NCI-H1417 (cell line): ENCODE data around the gene BHLHE23.

ENCODE experiments used
- DNase-seq, 3 experiments: peaks; one replicate each; lab custom pipeline; 2025; lab: John Stamatoyannopoulos, UW

BHLHE23 gene

DNA sequence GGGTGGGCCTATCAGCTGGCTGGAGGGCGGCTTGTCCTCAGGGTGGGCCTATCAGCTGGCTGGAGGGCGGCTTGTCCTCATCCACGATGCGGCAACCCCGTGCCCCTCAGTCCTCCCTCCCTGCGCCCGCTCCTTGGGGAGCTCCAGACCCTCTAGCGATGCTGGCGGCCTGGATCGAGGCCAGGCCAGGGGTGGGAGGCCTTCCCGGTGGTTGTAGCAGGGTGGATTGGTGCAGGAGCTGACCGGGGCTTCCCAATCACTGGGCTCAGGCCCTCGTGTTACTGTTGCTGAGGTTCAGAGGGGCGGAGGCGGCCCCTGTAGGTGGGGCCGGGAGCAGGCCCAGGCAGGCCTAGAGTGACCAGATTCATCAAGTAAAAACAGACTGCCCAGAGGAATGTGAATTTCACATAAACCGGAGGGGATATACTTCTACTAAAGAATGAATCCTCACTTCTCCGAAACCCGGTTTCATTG lies 45.4 kb downstream of the BHLHE23 start:
- no peak for DNase-seq

GRCh38 chr20:62960446-62961309 lies 46.1 kb downstream of the BHLHE23 start:
- peak in 1 of 3 experiments; percentile 24 for DNase-seq

GRCh38 chr20:62959998-62960436 lies 46.7 kb downstream of the BHLHE23 start:
- no peak for DNase-seq

- DNase-seq, result no peak
Measured at GRCh38 chr20:62959101-62959971, 47.4 kb downstream of the BHLHE23 start.

DNA sequence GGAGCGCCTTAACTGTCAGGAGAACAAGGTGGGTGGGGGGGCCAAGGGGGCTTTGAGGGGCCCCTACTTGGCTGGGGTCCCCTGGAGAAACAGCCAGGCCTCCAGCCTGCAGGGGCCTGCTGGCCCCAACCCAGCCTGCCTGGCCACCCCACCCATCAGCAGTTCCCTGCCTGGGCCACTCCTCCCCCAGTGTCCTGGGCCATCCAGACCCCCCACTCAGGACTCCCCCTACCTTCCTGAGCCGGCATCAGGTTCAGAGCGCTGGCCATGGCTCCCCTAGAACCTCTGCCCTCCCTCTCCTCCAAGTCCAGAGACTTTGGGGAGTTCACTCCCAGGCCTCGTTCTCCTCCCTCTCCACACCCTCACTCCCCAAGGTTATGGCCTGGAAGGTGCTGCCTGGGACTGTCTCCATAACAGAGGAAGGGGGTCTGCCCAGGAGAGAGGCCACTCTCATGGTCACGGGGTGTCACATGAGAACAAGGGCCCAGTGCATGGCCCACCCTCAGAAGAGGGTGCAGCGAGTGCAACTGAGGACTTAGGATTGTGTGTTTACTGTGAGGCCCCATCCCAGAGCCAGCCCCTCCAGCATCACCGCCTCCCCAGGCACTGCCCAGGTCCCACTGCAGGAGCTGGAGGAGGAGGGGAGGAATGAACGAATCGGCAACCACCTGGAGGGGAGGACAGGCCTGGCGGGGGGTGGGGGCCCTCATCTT lies 48.2 kb downstream of the BHLHE23 start:
- no peak for DNase-seq

GRCh38 chr20:62957136-62958117 lies 49.3 kb downstream of the BHLHE23 start:
- no peak for DNase-seq

GRCh38 chr20:62956387-62957135 lies 50.2 kb downstream of the BHLHE23 start:
- DNase-seq, result no peak
